ENCODE results near the gene ZNF469.
"Not testable (repeated sequence)": the region's sequence is repeated elsewhere in the genome, so short reads cannot be mapped to it uniquely, and the experiment has no call there.

The ZNF469 gene

DNA sequence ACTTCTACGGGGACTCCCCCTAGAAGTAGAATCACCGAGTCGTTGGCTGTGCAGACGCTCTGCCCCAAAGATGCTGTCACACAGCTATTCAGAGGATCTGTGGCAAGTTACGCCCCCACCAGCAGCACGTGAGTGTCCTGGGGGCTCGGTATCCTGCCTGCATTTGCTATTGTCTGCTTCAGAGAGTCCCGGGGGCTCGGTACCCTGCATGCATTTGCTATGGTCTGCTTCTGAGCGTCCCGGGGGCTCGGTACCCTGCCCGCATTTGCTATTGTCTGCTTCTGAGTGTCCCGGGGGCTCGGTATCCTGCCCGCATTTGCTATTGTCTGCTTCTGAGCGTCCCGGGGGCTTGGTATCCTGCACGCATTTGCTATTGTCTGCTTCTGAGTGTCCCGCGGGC lies 23.8 kb upstream of the ZNF469 start:
- no peak for DNase-seq (ENCODE audit: low read depth)

DNA sequence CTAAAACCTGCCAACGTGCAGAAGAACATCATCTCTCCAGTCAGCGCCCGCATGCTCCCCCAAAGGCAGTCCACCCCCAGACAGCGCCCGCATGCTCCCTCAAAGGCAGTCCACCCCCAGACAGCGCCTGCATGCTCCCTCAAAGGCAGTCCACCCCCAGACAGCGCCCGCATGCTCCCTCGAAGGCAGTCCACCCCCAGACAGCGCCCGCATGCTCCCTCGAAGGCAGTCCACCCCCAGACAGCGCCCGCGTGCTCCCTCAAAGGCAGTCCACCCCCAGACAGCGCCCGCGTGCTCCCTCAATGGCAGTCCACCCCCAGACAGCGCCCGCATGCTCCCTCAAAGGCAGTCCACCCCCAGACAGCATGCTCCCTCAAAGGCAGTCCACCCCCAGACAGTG lies 22.4 kb upstream of the ZNF469 start:
- DNase-seq (ENCODE audit: low read depth) = not testable (repeated sequence)

GRCh38 chr16:88360999-88361398 lies 21.8 kb upstream of the ZNF469 start:
- DNase-seq (ENCODE audit: low read depth) = no peak

DNA sequence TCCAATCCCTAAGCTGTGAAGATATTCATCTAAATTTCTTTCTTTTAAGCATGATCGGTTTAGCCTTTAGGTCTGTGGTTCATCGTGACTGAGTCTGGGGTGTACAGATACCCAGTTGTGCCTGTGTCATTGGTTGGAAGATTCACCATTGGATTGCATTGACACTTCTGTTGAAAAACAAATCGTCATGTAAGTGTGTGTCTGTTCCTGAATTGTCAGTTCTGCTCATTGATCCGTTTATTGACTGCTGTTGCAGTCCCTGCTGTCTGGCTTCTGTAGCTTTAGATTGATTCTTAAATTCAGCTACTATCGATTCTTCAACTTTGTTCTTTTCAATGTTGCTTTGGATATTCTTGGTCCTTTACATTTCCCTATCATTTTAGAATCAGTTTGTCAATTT lies 21.0 kb upstream of the ZNF469 start:
- no peak for DNase-seq (ENCODE audit: low read depth)

GRCh38 chr16:88363239-88363891 lies 19.4 kb upstream of the ZNF469 start:
- no peak for DNase-seq (ENCODE audit: low read depth)

- DNase-seq (ENCODE audit: low read depth) = no peak
Measured at GRCh38 chr16:88365244-88365865, 17.4 kb upstream of the ZNF469 start.

- DNase-seq (ENCODE audit: low read depth) = no peak
Measured at GRCh38 chr16:88366032-88366703, 16.6 kb upstream of the ZNF469 start.

DNA sequence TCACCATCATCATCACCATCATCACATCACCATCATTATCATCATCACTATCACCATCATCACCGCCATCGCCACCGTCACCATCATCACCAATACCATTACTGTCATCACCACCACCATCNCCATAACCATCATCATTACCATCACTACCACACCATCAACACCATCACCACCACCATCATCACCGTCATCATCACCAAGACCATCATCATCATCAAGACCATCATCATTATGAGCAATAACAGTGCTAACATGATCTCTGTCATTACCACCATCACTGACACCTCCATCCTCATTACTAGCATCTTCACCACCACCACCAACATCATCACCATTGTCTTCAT lies 16.1 kb upstream of the ZNF469 start:
- no peak for DNase-seq (ENCODE audit: low read depth)

DNA sequence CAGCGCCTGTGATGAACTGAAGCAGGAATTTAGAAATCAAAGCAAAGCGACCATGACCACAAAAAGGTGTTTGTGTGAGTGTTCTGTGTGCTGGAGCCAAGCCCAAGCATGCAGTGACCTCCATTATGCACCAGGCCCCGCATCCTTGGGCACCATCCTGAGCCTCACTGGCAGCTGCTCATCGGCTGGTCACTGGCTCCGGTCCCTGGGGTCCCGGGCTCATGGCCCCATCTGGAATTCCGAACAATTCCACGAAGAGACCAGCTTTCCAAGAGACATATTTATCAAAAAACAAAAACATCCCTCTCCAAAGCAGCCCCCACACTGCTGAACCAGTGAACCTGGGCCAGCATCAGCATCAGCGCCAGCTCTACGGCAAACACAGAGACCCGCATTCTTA lies 15.2 kb upstream of the ZNF469 start:
- no peak for DNase-seq (ENCODE audit: low read depth)

DNA sequence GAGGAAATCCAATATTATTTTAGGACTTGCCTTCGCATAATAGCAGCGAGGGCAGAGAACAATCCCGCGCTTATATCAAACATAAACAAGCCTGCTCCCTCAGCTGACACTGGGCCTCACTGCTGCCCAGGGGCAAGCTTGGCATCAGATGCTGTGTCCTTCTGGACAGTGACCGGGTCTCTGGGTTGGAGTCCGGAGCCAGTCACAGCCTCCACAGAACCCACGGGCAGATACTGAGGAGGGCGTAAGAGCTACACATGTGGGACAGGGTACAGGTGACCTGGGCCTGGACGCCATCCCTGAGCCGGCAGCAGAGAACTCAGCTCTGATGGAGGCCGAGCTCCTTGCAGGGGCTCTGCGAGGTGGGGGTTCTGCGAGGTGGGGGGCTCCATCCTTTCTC lies 14.7 kb upstream of the ZNF469 start:
- DNase-seq (ENCODE audit: low read depth) = no peak

- no peak for DNase-seq (ENCODE audit: low read depth)
Measured at GRCh38 chr16:88368994-88369393, 13.8 kb upstream of the ZNF469 start.

GRCh38 chr16:88369447-88370008 lies 13.2 kb upstream of the ZNF469 start:
- no peak for DNase-seq (ENCODE audit: low read depth)

- no peak for DNase-seq (ENCODE audit: low read depth)
Measured at GRCh38 chr16:88370365-88370764, 12.4 kb upstream of the ZNF469 start.

GRCh38 chr16:88372522-88372921 lies 10.2 kb upstream of the ZNF469 start:
- DNase-seq (ENCODE audit: low read depth) = no peak

DNA sequence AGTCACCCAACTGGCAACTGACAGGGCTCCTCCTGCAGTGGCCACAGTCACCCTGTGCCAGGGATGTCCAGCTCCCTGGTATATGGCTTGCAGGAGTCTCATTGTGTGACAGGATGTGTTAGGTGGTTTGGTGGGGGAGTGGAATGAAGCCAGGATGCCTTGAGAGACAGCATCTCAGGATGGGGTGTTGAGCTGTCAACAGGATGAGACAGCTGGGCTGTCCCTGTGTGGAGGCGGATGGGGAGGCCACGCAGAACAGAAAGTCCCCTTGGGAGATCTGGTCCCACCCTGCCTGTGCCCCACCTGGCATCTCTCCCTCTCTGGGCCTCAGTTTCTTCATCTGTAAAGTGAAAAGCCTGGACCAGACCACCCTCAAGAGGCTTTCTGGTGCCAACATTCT lies 9.5 kb upstream of the ZNF469 start:
- no peak for DNase-seq (ENCODE audit: low read depth)

GRCh38 chr16:88373927-88374492 lies 8.7 kb upstream of the ZNF469 start:
- DNase-seq (ENCODE audit: low read depth) = no peak

GRCh38 chr16:88374736-88375135 lies 8.0 kb upstream of the ZNF469 start:
- no peak for DNase-seq (ENCODE audit: low read depth)

- no peak for DNase-seq (ENCODE audit: low read depth)
Measured at GRCh38 chr16:88375236-88375975, 7.4 kb upstream of the ZNF469 start.

- no peak for DNase-seq (ENCODE audit: low read depth)
Measured at GRCh38 chr16:88375996-88376834, 6.5 kb upstream of the ZNF469 start.

DNA sequence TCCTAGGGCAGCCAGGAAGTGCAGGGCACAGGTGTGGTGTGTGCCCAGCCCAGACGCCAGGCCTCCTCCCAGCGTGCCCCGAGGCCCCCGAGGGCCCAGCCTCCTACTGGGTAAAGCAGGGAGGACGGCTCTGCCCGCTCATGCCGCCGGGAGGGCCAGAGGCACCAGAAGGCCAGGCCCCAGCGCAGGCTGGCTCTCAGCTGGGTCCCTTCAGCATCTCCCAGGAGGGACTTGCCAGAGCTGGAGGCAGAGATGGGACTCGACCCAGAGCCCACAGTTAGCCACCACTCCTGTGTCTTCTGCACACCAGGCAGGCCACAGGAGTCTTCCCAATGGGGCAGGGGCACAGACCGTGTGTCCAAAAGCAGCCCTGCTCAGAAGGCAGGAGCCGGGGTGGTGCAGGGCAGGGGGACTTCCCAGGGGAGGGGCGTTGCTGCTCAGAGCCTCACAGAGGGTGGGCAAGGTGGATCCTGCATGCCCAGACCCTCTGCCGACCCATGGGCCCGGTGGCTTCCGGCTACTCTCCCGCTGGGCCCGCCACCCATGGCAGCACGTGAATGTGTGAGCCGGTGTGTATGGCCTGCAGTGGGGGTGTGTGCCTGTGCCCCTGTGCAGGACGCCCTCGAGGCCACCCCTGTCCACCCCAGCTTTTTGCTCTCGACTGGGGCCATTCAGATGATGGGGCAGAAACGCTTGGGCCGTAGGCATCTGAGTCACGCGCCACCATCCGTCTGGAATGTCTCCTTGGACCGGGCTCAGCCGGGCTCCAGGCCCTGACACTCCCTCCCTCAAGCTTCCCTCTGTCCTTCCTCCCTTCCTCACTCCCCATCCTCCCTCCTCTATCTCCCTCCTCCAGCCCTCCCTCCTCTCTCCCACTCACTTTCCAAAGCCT lies 5.7 kb upstream of the ZNF469 start:
- DNase-seq (ENCODE audit: low read depth) = no peak

Measured in stimulated activated CD8-positive, alpha-beta memory T cell treated with anti-CD3 and anti-CD28 coated beads, Interleukin-15, amount 100 ng/mL, for 24 hours (primary cell).